ENCODE data around the gene OTOP2.

OTOP2 gene

GRCh38 chr17:74883241-74883745 is 40.8 kb upstream of the OTOP2 start:
- H3K79me2 ChIP-seq (ENCODE audit: insufficient read depth, low read length) = no peaks in the 10 kb centered on the region
- H3K4me3 ChIP-seq (ENCODE audit: low read depth, low read length, poor library complexity, severe bottlenecking) = no peak overlapping the region
- H3F3A ChIP-seq (ENCODE audit: insufficient read depth, low read length) = no peaks in the 10 kb centered on the region
- H3K27ac ChIP-seq (ENCODE audit: low read depth, low read length, poor library complexity, severe bottlenecking) = no peak overlapping the region
- H4K20me1 ChIP-seq (ENCODE audit: insufficient read depth, low read length) = no peaks in the 10 kb centered on the region
- H3K9me2 ChIP-seq (ENCODE audit: low read depth, low read length) = no peaks in the 10 kb centered on the region
- no peak overlapping the region for H3K4me2 ChIP-seq (ENCODE audit: low read length)
- H3K4me1 ChIP-seq (ENCODE audit: insufficient read depth, low read length, severe bottlenecking) = no peaks in the 10 kb centered on the region
- H3K9ac ChIP-seq (ENCODE audit: low read length) = no peak overlapping the region
- peaks cover 20% of the 10 kb centered on the region; the same call in 1 of the 2 replicates for H3K27me3 ChIP-seq (ENCODE audit: insufficient read depth, low read length)
- no peaks in the 10 kb centered on the region for H3K9me3 ChIP-seq (ENCODE audit: low read length)
- no peak overlapping the region for H2AFZ ChIP-seq (ENCODE audit: low read length)
- TF ChIP-seq EZH2 (IDR thresholded peaks at IDR 0.05; ENCODE audit: borderline replicate concordance, low read length) (no peak), CTCF (IDR thresholded peaks at IDR 0.05; ENCODE audit: low read length) (no peak)
- no peaks in the 10 kb centered on the region for H3K36me3 ChIP-seq (ENCODE audit: insufficient read depth, low read length)

- TF ChIP-seq CTCF (IDR thresholded peaks at IDR 0.05; ENCODE audit: low read length) = no peak
- no peak for TF ChIP-seq EZH2 (IDR thresholded peaks at IDR 0.05; ENCODE audit: borderline replicate concordance, low read length)
Observed at GRCh38 chr17:74888469-74888868, 35.6 kb upstream of the OTOP2 start.

GRCh38 chr17:74890554-74890953 is 33.5 kb upstream of the OTOP2 start:
- H3K79me2 ChIP-seq (ENCODE audit: insufficient read depth, low read length) = no peaks in the 10 kb centered on the region
- H3K4me1 ChIP-seq (ENCODE audit: insufficient read depth, low read length, severe bottlenecking) = no peaks in the 10 kb centered on the region
- H3K4me2 ChIP-seq (ENCODE audit: low read length) = no peak overlapping the region
- no peaks in the 10 kb centered on the region for H3K9me3 ChIP-seq (ENCODE audit: low read length)
- H3K9ac ChIP-seq (ENCODE audit: low read length) = no peak overlapping the region
- no peaks in the 10 kb centered on the region for H3F3A ChIP-seq (ENCODE audit: insufficient read depth, low read length)
- H3K27me3 ChIP-seq (ENCODE audit: insufficient read depth, low read length) = peaks cover 10% of the 10 kb centered on the region; the same call in 1 of the 2 replicates
- no peaks in the 10 kb centered on the region for H3K9me2 ChIP-seq (ENCODE audit: low read depth, low read length)
- H3K36me3 ChIP-seq (ENCODE audit: insufficient read depth, low read length) = no peaks in the 10 kb centered on the region
- H2AFZ ChIP-seq (ENCODE audit: low read length) = no peak overlapping the region
- TF ChIP-seq CTCF (IDR thresholded peaks at IDR 0.05; ENCODE audit: low read length) (no peak), EZH2 (IDR thresholded peaks at IDR 0.05; ENCODE audit: borderline replicate concordance, low read length) (no peak)
- H4K20me1 ChIP-seq (ENCODE audit: insufficient read depth, low read length) = no peaks in the 10 kb centered on the region
- H3K4me3 ChIP-seq (ENCODE audit: low read depth, low read length, poor library complexity, severe bottlenecking) = no peak overlapping the region
- H3K27ac ChIP-seq (ENCODE audit: low read depth, low read length, poor library complexity, severe bottlenecking) = no peak overlapping the region

More at GRCh38 chr17:74888469-74888868, 35.6 kb upstream of the OTOP2 start:
- no peaks in the 10 kb centered on the region for H3F3A ChIP-seq (ENCODE audit: insufficient read depth, low read length)
- no peak overlapping the region for H3K27ac ChIP-seq (ENCODE audit: low read depth, low read length, poor library complexity, severe bottlenecking)
- no peaks in the 10 kb centered on the region for H3K9me2 ChIP-seq (ENCODE audit: low read depth, low read length)
- H3K9me3 ChIP-seq (ENCODE audit: low read length) = no peaks in the 10 kb centered on the region
- H3K4me1 ChIP-seq (ENCODE audit: insufficient read depth, low read length, severe bottlenecking) = no peaks in the 10 kb centered on the region
- H3K4me2 ChIP-seq (ENCODE audit: low read length) = no peak overlapping the region
- H4K20me1 ChIP-seq (ENCODE audit: insufficient read depth, low read length) = no peaks in the 10 kb centered on the region
- H3K36me3 ChIP-seq (ENCODE audit: insufficient read depth, low read length) = no peaks in the 10 kb centered on the region
- H3K79me2 ChIP-seq (ENCODE audit: insufficient read depth, low read length) = no peaks in the 10 kb centered on the region
- no peak overlapping the region for H3K4me3 ChIP-seq (ENCODE audit: low read depth, low read length, poor library complexity, severe bottlenecking)
- H3K27me3 ChIP-seq (ENCODE audit: insufficient read depth, low read length) = peaks cover 10% of the 10 kb centered on the region; the same call in 1 of the 2 replicates
- H2AFZ ChIP-seq (ENCODE audit: low read length) = no peak overlapping the region
- no peak overlapping the region for H3K9ac ChIP-seq (ENCODE audit: low read length)
